ENCODE data around the gene FNIP2. TPM values are rescaled to one million over a fixed set of nuclear protein-coding genes. Genes with fewer than 3 reads are reported as not detected.

FNIP2 gene
- polyA plus RNA-seq, 1 donor from 2014 or later = 51.7 TPM

DNA sequence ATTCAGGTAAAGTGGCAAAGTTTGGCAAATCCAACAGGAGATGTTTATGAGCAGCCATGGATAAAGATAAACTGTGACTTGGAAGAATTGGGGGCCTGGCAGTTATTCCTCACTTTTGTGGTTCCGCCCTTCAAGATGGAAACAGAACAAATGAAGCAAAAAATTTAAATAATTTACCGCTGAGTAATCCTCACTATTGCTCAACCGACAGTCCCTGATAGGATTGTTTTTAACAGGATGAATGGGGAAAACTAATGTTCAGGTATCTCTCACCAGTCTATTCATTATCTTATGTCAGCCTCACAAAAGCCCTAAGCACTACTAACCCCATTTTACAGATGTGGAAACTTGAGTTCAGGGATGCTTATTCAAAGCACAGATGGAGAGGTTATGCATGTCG, 90.8 kb downstream of the FNIP2 start:
- Histone ChIP-seq H3K36me3 (ENCODE audit: insufficient read depth, low read length) (peaks cover 14% of the 10 kb centered on the region), H3K27me3 (ENCODE audit: insufficient read depth, low read depth, low read length) (no peaks in the 10 kb centered on the region), H3F3A (ENCODE audit: insufficient read depth, low read length, poor library complexity, severe bottlenecking) (no peaks in the 10 kb centered on the region), H2AFZ (ENCODE audit: low read depth, low read length) (no peak overlapping the region), H3K27ac (ENCODE audit: low read length) (no peak overlapping the region), H3K9ac (ENCODE audit: low read length) (no peak overlapping the region), H3K4me2 (ENCODE audit: low read length) (no peak overlapping the region), H3K9me3 (ENCODE audit: low read length) (no peaks in the 10 kb centered on the region), H3K9me2 (ENCODE audit: insufficient read depth, low read length) (no peaks in the 10 kb centered on the region), H3K79me2 (replicated peaks; ENCODE audit: insufficient read depth, low read length) (peaks cover 4% of the 10 kb centered on the region), H4K20me1 (ENCODE audit: insufficient read depth) (no peaks in the 10 kb centered on the region), H3K4me3 (ENCODE audit: low read length) (no peak overlapping the region)
- TF ChIP-seq SMC3 (conservative IDR thresholded peaks at IDR 0.05; ENCODE audit: poor library complexity) (no peak), MXI1 (conservative IDR thresholded peaks at IDR 0.05; ENCODE audit: poor library complexity, severe bottlenecking) (no peak), POLR2AphosphoS5 (IDR thresholded peaks at IDR 0.05) (no peak), EZH2 (IDR thresholded peaks at IDR 0.05; ENCODE audit: borderline replicate concordance, insufficient read depth, low read length, poor library complexity, severe bottlenecking) (no peak), EP300 (conservative IDR thresholded peaks at IDR 0.05; ENCODE audit: poor library complexity, severe bottlenecking) (no peak), RAD21 (conservative IDR thresholded peaks at IDR 0.05) (no peak), TAF1 (IDR thresholded peaks at IDR 0.05; ENCODE audit: low read depth) (no peak)
- TF ChIP-seq, protein P1, sequence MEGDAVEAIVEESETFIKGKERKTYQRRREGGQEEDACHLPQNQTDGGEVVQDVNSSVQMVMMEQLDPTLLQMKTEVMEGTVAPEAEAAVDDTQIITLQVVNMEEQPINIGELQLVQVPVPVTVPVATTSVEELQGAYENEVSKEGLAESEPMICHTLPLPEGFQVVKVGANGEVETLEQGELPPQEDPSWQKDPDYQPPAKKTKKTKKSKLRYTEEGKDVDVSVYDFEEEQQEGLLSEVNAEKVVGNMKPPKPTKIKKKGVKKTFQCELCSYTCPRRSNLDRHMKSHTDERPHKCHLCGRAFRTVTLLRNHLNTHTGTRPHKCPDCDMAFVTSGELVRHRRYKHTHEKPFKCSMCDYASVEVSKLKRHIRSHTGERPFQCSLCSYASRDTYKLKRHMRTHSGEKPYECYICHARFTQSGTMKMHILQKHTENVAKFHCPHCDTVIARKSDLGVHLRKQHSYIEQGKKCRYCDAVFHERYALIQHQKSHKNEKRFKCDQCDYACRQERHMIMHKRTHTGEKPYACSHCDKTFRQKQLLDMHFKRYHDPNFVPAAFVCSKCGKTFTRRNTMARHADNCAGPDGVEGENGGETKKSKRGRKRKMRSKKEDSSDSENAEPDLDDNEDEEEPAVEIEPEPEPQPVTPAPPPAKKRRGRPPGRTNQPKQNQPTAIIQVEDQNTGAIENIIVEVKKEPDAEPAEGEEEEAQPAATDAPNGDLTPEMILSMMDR (IDR thresholded peaks at IDR 0.05; ENCODE audit: poor library complexity, severe bottlenecking) = no peak
- TF ChIP-seq, protein P2, sequence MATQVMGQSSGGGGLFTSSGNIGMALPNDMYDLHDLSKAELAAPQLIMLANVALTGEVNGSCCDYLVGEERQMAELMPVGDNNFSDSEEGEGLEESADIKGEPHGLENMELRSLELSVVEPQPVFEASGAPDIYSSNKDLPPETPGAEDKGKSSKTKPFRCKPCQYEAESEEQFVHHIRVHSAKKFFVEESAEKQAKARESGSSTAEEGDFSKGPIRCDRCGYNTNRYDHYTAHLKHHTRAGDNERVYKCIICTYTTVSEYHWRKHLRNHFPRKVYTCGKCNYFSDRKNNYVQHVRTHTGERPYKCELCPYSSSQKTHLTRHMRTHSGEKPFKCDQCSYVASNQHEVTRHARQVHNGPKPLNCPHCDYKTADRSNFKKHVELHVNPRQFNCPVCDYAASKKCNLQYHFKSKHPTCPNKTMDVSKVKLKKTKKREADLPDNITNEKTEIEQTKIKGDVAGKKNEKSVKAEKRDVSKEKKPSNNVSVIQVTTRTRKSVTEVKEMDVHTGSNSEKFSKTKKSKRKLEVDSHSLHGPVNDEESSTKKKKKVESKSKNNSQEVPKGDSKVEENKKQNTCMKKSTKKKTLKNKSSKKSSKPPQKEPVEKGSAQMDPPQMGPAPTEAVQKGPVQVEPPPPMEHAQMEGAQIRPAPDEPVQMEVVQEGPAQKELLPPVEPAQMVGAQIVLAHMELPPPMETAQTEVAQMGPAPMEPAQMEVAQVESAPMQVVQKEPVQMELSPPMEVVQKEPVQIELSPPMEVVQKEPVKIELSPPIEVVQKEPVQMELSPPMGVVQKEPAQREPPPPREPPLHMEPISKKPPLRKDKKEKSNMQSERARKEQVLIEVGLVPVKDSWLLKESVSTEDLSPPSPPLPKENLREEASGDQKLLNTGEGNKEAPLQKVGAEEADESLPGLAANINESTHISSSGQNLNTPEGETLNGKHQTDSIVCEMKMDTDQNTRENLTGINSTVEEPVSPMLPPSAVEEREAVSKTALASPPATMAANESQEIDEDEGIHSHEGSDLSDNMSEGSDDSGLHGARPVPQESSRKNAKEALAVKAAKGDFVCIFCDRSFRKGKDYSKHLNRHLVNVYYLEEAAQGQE (IDR thresholded peaks at IDR 0.05; ENCODE audit: borderline replicate concordance) = no peak

DNA sequence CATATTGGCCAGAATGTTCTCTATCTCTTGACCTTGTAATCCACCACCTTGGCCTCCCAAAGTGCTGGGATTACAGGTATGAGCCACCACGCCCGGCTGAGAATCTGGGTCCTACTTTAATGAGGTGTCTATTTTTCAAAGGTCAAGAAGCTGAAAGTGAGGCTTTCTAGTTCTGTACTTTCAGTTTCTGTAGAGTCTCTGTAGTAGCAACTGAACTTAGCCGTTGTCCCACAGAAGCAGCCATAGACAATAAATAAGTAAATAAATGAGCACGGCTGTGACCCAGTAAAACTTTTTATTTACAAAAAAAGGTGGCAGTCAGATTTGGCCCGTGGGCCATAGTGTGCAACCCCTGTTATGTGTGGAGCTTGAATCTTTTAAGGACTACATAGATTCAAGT, 92.0 kb downstream of the FNIP2 start:
- no peaks in the 10 kb centered on the region for H3F3A ChIP-seq (ENCODE audit: insufficient read depth, low read length, poor library complexity, severe bottlenecking)
- H2AFZ ChIP-seq (ENCODE audit: low read depth, low read length) = no peak overlapping the region
- H4K20me1 ChIP-seq (ENCODE audit: insufficient read depth) = no peaks in the 10 kb centered on the region
- no peak overlapping the region for H3K4me3 ChIP-seq (ENCODE audit: low read length)
- no peak for TF ChIP-seq EP300 (conservative IDR thresholded peaks at IDR 0.05; ENCODE audit: poor library complexity, severe bottlenecking)
- TF ChIP-seq EZH2 (IDR thresholded peaks at IDR 0.05; ENCODE audit: borderline replicate concordance, insufficient read depth, low read length, poor library complexity, severe bottlenecking) = no peak
- no peak for TF ChIP-seq MXI1 (conservative IDR thresholded peaks at IDR 0.05; ENCODE audit: poor library complexity, severe bottlenecking)
- TF ChIP-seq POLR2AphosphoS5 (IDR thresholded peaks at IDR 0.05) = no peak
- TF ChIP-seq SMC3 (conservative IDR thresholded peaks at IDR 0.05; ENCODE audit: poor library complexity) = no peak
- TF ChIP-seq, protein P1 (IDR thresholded peaks at IDR 0.05; ENCODE audit: poor library complexity, severe bottlenecking) = no peak
- TF ChIP-seq, protein P2 (IDR thresholded peaks at IDR 0.05; ENCODE audit: borderline replicate concordance) = no peak
- no peak for TF ChIP-seq RAD21 (conservative IDR thresholded peaks at IDR 0.05)
- no peak for TF ChIP-seq TAF1 (IDR thresholded peaks at IDR 0.05; ENCODE audit: low read depth)
- H3K27ac ChIP-seq (ENCODE audit: low read length) = no peak overlapping the region
- peaks cover 14% of the 10 kb centered on the region for H3K36me3 ChIP-seq (ENCODE audit: insufficient read depth, low read length)
- no peaks in the 10 kb centered on the region for H3K9me2 ChIP-seq (ENCODE audit: insufficient read depth, low read length)
- no peak overlapping the region for H3K4me2 ChIP-seq (ENCODE audit: low read length)
- no peak overlapping the region for H3K9ac ChIP-seq (ENCODE audit: low read length)
- peaks cover 4% of the 10 kb centered on the region for H3K79me2 ChIP-seq (replicated peaks; ENCODE audit: insufficient read depth, low read length)
- H3K27me3 ChIP-seq (ENCODE audit: insufficient read depth, low read depth, low read length) = no peaks in the 10 kb centered on the region
- no peaks in the 10 kb centered on the region for H3K9me3 ChIP-seq (ENCODE audit: low read length)

Data from neural cell (in vitro differentiated cells).